ENCODE results near the gene GLT1D1.

- TF ChIP-seq CTCF (IDR thresholded peaks at IDR 0.05) (no peak), POLR2A (IDR thresholded peaks at IDR 0.05) (no peak)
These were observed 89.7 kb downstream of the GLT1D1 start for GRCh38 chr12:128942960-128943477.

Data from esophagus squamous epithelium (tissue), 4 donors.